Neutrophil (primary cell): ENCODE data around the gene MUCL3.
"Not testable (repeated sequence)": the region's sequence is repeated elsewhere in the genome, so short reads cannot be mapped to it uniquely, and the experiment has no call there.

Experiments used
- H3K27ac ChIP-seq: fragments of 200-600 bp; sonication (generic); 2 replicates; pipeline ENCODE4 v1.5.1; 2016; ENCODE audit warnings: mild to moderate bottlenecking, moderate library complexity
- H3K27me3 ChIP-seq: fragments of 200-600 bp; sonication (generic); 2 replicates; pipeline ENCODE4 v1.6.0; 2016; ENCODE audit warnings: mild to moderate bottlenecking
- H3K36me3 ChIP-seq: fragments of 200-600 bp; sonication (generic); 2 replicates; pipeline ENCODE4 v1.5.1; 2017
- H3K4me1 ChIP-seq, 2 experiments: fragments of 200-600 bp in 1 of 2; sonication (generic) in 1 of 2; 1 replicate in 1 of 2; 2 replicates in 1 of 2; pipeline versions ENCODE4 v1.5.1 to v1.6.1; 2013 to 2016; ENCODE audit warnings: low read depth in 1 of 2, low read length in 1 of 2, mild to moderate bottlenecking in 1 of 2, moderate library complexity in 1 of 2; ENCODE audit not compliant: control insufficient read depth in 1 of 2, insufficient read depth in 1 of 2
- H3K4me3 ChIP-seq, 2 experiments: fragments of 200-600 bp in 1 of 2; sonication (generic) in 1 of 2; 1 replicate in 1 of 2; 2 replicates in 1 of 2; pipeline ENCODE4 v1.5.1; 2013 to 2016; ENCODE audit warnings: low read depth in 1 of 2, low read length in 1 of 2, mild to moderate bottlenecking in 1 of 2, moderate library complexity in 1 of 2
- H3K9me3 ChIP-seq: fragments of 200-600 bp; sonication (generic); 2 replicates; pipeline ENCODE4 v1.5.1; 2016
- TF ChIP-seq, protein P1 (sequence below): fragments of 200-600 bp; sonication (generic); IDR thresholded peaks from 2 replicates; pipeline ENCODE4 v1.5.1; 2016; ENCODE audit warnings: antibody characterized with exemption

The MUCL3 gene

DNA sequence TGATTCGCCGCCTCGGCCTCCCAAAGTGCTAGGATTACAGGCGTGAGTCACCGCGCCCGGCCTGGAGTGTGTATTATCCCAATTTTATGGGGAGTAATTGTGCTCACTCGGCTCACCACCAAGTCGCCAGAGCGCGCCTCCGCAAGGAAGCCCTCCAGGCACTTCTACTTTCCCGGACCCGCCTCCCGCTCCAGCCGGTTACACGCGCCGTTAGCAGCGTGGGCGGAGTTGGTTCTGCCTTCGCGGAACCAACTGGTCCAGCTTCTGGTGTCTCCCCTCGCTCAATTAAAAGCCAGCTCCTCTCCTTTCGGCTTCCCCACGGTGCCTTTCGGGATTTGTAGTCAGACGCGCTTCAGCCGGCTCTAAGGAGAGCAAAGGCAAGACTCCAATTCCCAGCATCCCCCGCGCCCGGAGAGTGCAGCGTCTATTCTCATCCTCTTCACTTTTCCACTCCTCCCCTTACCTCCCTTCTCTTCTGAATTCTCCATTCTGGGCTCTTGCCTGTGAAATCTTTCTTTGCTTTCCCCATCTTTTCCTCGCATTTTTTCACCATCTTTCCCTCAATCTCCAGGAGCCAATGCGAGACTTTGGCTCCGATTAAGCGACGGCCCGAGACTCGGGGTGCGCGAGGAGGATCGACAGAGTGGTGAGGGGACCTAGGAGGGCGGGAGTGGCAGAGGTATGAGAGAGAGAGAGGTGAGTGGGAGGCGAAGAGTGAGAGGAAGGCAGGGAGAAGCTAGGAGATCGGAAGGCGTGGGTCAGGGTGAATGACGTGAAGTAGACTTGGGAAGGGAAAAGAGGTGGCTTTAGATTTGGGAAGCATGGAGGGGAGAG, 32.8 kb upstream of the MUCL3 start, which contains the start of gene GTF2H4:
GTF2H4 (plus strand) TSS at position 450 of the 834 bp plus-strand sequence.
- Histone ChIP-seq H3K4me1 (peaks cover 11 to 15% of the 10 kb centered on the region in 2 experiments), H3K9me3 (no peaks in the 10 kb centered on the region), H3K27ac (peak within 1 kb of the TSS; percentile 26), H3K27me3 (no peaks in the 10 kb centered on the region), H3K4me3 (peak within 1 kb of the TSS; percentile 68 to 69), H3K36me3 (peaks cover 18% of the 10 kb centered on the region)
- TF ChIP-seq, protein P1, sequence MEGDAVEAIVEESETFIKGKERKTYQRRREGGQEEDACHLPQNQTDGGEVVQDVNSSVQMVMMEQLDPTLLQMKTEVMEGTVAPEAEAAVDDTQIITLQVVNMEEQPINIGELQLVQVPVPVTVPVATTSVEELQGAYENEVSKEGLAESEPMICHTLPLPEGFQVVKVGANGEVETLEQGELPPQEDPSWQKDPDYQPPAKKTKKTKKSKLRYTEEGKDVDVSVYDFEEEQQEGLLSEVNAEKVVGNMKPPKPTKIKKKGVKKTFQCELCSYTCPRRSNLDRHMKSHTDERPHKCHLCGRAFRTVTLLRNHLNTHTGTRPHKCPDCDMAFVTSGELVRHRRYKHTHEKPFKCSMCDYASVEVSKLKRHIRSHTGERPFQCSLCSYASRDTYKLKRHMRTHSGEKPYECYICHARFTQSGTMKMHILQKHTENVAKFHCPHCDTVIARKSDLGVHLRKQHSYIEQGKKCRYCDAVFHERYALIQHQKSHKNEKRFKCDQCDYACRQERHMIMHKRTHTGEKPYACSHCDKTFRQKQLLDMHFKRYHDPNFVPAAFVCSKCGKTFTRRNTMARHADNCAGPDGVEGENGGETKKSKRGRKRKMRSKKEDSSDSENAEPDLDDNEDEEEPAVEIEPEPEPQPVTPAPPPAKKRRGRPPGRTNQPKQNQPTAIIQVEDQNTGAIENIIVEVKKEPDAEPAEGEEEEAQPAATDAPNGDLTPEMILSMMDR = no peak

DNA sequence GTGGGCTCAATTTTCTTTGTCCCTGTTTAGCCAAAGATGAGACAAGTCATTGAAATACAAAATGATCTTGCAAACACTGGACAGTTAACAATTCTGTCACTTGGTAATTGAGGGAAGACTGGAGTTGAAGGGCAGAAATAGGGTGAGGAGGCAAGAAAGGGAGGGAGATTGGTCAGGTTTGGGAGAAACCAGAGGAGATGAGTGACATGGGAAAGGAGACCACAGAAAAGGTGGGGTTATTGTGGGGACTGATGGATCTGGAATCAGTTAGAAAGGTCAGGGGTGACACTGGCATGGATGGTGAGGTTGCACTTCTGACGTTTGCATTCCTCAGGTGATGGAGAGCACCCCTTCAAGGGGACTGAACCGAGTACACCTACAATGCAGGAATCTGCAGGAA, 32.1 kb upstream of the MUCL3 start:
- no peaks in the 10 kb centered on the region for H3K27me3 ChIP-seq
- H3K4me1 ChIP-seq = peaks cover 15 to 19% of the 10 kb centered on the region in 2 experiments
- H3K27ac ChIP-seq = no peak overlapping the region
- no peaks in the 10 kb centered on the region for H3K9me3 ChIP-seq
- TF ChIP-seq, protein P1 = no peak
- peak overlapping the region; percentile 68 to 69 for H3K4me3 ChIP-seq
- H3K36me3 ChIP-seq = peaks cover 18% of the 10 kb centered on the region

GRCh38 chr6:30910473-30910872, 30.3 kb upstream of the MUCL3 start:
- H3K4me3 ChIP-seq, H3K27ac ChIP-seq, H3K27me3 ChIP-seq, H3K9me3 ChIP-seq: not testable (repeated sequence)
- H3K4me1 ChIP-seq = peaks cover 27 to 29% of the 10 kb centered on the region in 2 experiments
- H3K36me3 ChIP-seq = peaks cover 18% of the 10 kb centered on the region

DNA sequence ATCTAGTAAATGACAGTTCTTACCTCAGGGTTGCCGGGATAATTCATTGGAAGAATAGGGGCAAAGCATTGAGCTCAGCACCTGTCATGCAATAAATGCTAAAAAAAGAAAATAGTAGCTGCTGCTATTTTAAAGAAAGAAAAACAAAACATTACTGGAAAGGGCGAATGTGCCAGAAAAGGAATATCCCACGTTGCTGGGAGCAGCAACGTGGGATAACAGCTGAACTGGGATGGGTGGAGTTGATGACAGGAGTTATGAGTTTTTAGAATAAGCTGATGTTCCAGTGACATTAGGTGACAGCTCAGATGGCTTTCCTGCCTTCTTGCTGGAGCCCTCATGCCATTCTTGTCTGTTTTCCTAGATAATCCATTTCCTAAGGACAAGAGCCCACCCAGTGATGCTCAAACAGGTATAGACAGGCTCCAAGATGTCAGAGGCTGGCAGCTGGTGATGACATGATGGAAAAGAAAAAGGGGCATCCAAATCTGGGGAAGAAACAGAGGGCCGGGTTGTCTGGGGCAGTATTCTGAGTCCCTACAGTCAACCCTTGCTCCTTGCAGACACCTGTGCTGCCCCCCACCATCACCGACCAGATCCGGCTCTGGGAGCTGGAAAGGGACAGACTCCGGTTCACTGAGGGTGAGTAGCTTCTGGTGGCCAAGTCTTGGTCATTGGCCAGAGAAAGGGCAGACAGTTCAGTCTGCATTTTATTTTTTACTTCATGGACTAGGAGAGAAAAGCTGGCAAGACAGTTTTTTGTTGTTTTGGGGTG, 27.8 kb upstream of the MUCL3 start:
- TF ChIP-seq, protein P1 = no peak
- Histone ChIP-seq H3K9me3 (no peaks in the 10 kb centered on the region), H3K4me3 (peak overlapping the region in 1 of 2 experiments; percentile 75), H3K27me3 (no peaks in the 10 kb centered on the region), H3K27ac (no peak overlapping the region), H3K36me3 (peaks cover 20% of the 10 kb centered on the region), H3K4me1 (peaks cover 23 to 24% of the 10 kb centered on the region in 2 experiments)

GRCh38 chr6:30913721-30914075, 27.1 kb upstream of the MUCL3 start:
- TF ChIP-seq, protein P1 = no peak
- no peaks in the 10 kb centered on the region for H3K9me3 ChIP-seq
- peaks cover 17 to 18% of the 10 kb centered on the region in 2 experiments for H3K4me1 ChIP-seq
- H3K27me3 ChIP-seq = no peaks in the 10 kb centered on the region
- peak overlapping the region; percentile 75 to 92 for H3K4me3 ChIP-seq
- H3K27ac ChIP-seq = peak overlapping the region; percentile 35
- peaks cover 22% of the 10 kb centered on the region for H3K36me3 ChIP-seq
